Activated T-cell treated with anti-CD3 and anti-CD28 coated beads, Interleukin-2, amount 50 U/mL, for 72 hours (primary cell): Measurements from ENCODE around the gene MAST4. TPM values are rescaled to one million over a fixed set of nuclear protein-coding genes. Genes with fewer than 3 reads are reported as not detected.
A peak's percentile ranks its signal among the peaks of the same experiment; 100 is the strongest.

Experiments used
- ATAC-seq, 2 donors: fragments of 150-1000 bp; cut with Tn5 transposase; replicated peaks in 1 of 2; 2 replicates each; pipeline ENCODE4 v1.10.0; 2021; ENCODE audit warnings: moderate library complexity in 2 of 2, mild to moderate bottlenecking in 1 of 2
- DNase-seq, 2 donors: peaks; one replicate each; pipeline ENCODE4 v3.0.0; 2021 to 2022; ENCODE audit warnings: mixed read lengths in 1 of 2
- H3K27ac Mint-ChIP-seq: one replicate; pipeline ENCODE4 v1.8.0; 2022; ENCODE audit warnings: mild to moderate bottlenecking, moderate library complexity, mixed read lengths
- H3K27me3 Mint-ChIP-seq: one replicate; pipeline ENCODE4 v1.8.0; 2022; ENCODE audit warnings: low read depth, mixed read lengths
- H3K36me3 Mint-ChIP-seq, 2 donors: one replicate each; pipeline ENCODE4 v1.8.0; 2022; ENCODE audit warnings: mixed read lengths in 2 of 2, mild to moderate bottlenecking in 1 of 2; ENCODE audit not compliant: insufficient read depth in 2 of 2
- H3K4me1 Mint-ChIP-seq: one replicate; pipeline ENCODE4 v1.8.0; 2022; ENCODE audit warnings: low read depth, mixed read lengths
- H3K4me3 Mint-ChIP-seq, 2 donors: one replicate each; pipeline ENCODE4 v1.8.0; 2022; ENCODE audit warnings: mild to moderate bottlenecking in 2 of 2, mixed read lengths in 2 of 2, moderate library complexity in 2 of 2
- H3K9me3 Mint-ChIP-seq, 2 donors: one replicate each; pipeline ENCODE4 v1.8.0; 2022; ENCODE audit warnings: mixed read lengths in 2 of 2
- total RNA-seq, 2 donors: library from RNA; stranded (reverse); gene quantifications; one replicate each; pipeline ENCODE4 v1.2.3, GENCODE V29; 2022

MAST4 gene
- total RNA-seq, 2 donors from 2014 or later, result 32.9 to 38.3 TPM

GRCh38 chr5:66982470-66982869 lies 386.3 kb downstream of the MAST4 start:
- ATAC-seq, result no peak
- no peaks in the 10 kb centered on the region for H3K9me3 Mint-ChIP-seq

DNA sequence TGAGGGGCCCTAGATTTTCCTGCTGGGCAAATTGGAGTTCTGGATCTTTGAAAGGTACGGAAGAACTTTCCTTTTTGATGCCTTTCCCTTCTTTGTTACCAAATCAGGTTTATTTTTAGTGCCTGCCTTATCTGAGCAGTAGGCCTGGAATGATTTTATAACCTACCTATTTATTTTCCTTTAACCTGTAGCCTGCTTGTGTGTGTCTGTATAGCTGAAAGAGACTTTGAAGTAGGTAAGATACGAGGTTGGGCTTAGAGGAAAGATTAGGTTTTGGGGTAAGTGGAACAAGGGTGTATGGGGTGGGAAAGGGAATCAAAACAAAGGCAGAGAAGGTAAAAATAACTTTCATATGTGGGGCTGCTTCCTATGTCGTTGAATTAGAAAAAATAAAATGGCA lies 389.2 kb downstream of the MAST4 start:
- H3K36me3 Mint-ChIP-seq, result no peaks in the 10 kb centered on the region

More at GRCh38 chr5:66982470-66982869, 386.3 kb downstream of the MAST4 start:
- H3K27ac Mint-ChIP-seq, result no peak overlapping the region
- no peaks in the 10 kb centered on the region for H3K4me1 Mint-ChIP-seq
- peaks cover 19% of the 10 kb centered on the region for H3K27me3 Mint-ChIP-seq
- H3K36me3 Mint-ChIP-seq, result no peaks in the 10 kb centered on the region
- no peak overlapping the region for H3K4me3 Mint-ChIP-seq
- DNase-seq, result no peak

DNA sequence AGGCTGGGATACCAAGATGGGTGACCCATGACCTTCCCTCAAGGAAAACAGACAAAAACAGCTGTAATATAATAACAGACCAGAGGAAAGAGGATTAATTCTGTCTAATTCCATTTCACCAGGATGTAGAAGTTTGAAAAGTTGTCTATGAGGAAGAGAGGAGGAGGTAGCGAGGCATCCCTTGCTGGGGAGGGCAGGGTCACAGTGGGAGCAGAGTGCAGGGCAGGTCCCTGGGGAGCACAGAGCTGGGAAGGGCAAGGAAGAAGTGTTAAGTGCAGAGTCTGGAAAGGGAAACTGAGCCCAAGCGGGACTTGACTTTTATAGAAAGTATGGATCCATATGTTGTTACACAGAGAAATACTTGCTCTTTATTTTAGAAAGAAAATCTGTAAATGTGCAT lies 389.8 kb downstream of the MAST4 start:
- peaks cover 6% of the 10 kb centered on the region for H3K4me1 Mint-ChIP-seq
- no peak overlapping the region for H3K27ac Mint-ChIP-seq
- ATAC-seq (no peak), DNase-seq (no peak)
- no peaks in the 10 kb centered on the region for H3K9me3 Mint-ChIP-seq
- no peaks in the 10 kb centered on the region for H3K36me3 Mint-ChIP-seq
- H3K27me3 Mint-ChIP-seq, result peaks cover 9% of the 10 kb centered on the region
- no peak overlapping the region for H3K4me3 Mint-ChIP-seq

More for the DNA sequence above, 389.2 kb downstream of the MAST4 start:
- H3K4me1 Mint-ChIP-seq, result peaks cover 6% of the 10 kb centered on the region
- no peak for DNase-seq
- peaks cover 9% of the 10 kb centered on the region for H3K27me3 Mint-ChIP-seq
- H3K9me3 Mint-ChIP-seq, result no peaks in the 10 kb centered on the region
- no peak overlapping the region for H3K27ac Mint-ChIP-seq
- ATAC-seq, result no peak
- H3K4me3 Mint-ChIP-seq, result no peak overlapping the region

GRCh38 chr5:66986534-66986933 lies 390.3 kb downstream of the MAST4 start:
- no peak overlapping the region for H3K27ac Mint-ChIP-seq
- peaks cover 9% of the 10 kb centered on the region for H3K27me3 Mint-ChIP-seq
- H3K4me1 Mint-ChIP-seq, result peaks cover 6% of the 10 kb centered on the region
- no peak for ATAC-seq
- H3K4me3 Mint-ChIP-seq, result no peak overlapping the region
- no peaks in the 10 kb centered on the region for H3K36me3 Mint-ChIP-seq
- no peaks in the 10 kb centered on the region for H3K9me3 Mint-ChIP-seq
- no peak for DNase-seq

- peaks cover 9% of the 10 kb centered on the region for H3K27me3 Mint-ChIP-seq
Observed at GRCh38 chr5:66987126-66987525, 390.9 kb downstream of the MAST4 start.

GRCh38 chr5:66987540-66987939 lies 391.3 kb downstream of the MAST4 start:
- no peak for ATAC-seq
- H3K9me3 Mint-ChIP-seq, result no peaks in the 10 kb centered on the region
- no peak overlapping the region for H3K4me3 Mint-ChIP-seq
- H3K27me3 Mint-ChIP-seq, result peaks cover 9% of the 10 kb centered on the region
- H3K4me1 Mint-ChIP-seq, result peaks cover 6% of the 10 kb centered on the region
- H3K27ac Mint-ChIP-seq, result no peak overlapping the region
- no peak for DNase-seq
- no peaks in the 10 kb centered on the region for H3K36me3 Mint-ChIP-seq

More at GRCh38 chr5:66987126-66987525, 390.9 kb downstream of the MAST4 start:
- H3K27ac Mint-ChIP-seq, result no peak overlapping the region
- H3K9me3 Mint-ChIP-seq, result no peaks in the 10 kb centered on the region
- ATAC-seq (peak; percentile 51 to 66), DNase-seq (no peak)
- no peaks in the 10 kb centered on the region for H3K36me3 Mint-ChIP-seq
- H3K4me3 Mint-ChIP-seq, result no peak overlapping the region
- H3K4me1 Mint-ChIP-seq, result peaks cover 6% of the 10 kb centered on the region

GRCh38 chr5:66987949-66988838 lies 392.0 kb downstream of the MAST4 start:
- no peaks in the 10 kb centered on the region for H3K9me3 Mint-ChIP-seq
- H3K4me3 Mint-ChIP-seq, result no peak overlapping the region
- DNase-seq (no peak), ATAC-seq (peak; percentile 52 to 54)
- H3K27ac Mint-ChIP-seq, result peak overlapping the region; percentile 68
- peaks cover 9% of the 10 kb centered on the region for H3K27me3 Mint-ChIP-seq
- H3K36me3 Mint-ChIP-seq, result no peaks in the 10 kb centered on the region
- H3K4me1 Mint-ChIP-seq, result peaks cover 6% of the 10 kb centered on the region

- Mint-ChIP-seq H3K27ac (no peak overlapping the region), H3K4me3 (no peak overlapping the region), H3K27me3 (no peaks in the 10 kb centered on the region), H3K4me1 (peaks cover 12% of the 10 kb centered on the region), H3K9me3 (no peaks in the 10 kb centered on the region), H3K36me3 (no peaks in the 10 kb centered on the region)
- ATAC-seq (no peak), DNase-seq (no peak)
Observed at GRCh38 chr5:66989286-66989685, 393.1 kb downstream of the MAST4 start.

DNA sequence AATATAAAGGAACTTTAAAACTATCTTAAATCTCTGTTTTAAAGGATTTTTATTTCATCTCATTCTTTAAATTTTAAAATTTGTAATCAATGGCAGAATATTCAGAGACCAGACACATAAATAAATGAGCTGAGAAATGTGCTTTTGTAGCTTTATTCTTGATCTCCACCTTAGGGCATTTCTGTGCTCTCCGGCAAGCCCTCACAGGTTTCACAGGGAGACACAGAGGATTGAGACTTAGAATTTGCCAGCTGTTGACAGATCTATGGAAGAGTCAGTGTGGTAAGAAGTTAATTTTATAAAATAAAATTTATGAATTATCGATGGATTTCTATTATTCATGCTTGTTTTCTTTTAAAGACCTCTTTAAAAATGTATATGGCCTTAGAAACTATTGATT lies 393.6 kb downstream of the MAST4 start:
- Mint-ChIP-seq H3K27me3 (no peaks in the 10 kb centered on the region), H3K36me3 (no peaks in the 10 kb centered on the region), H3K9me3 (no peaks in the 10 kb centered on the region), H3K4me3 (no peak overlapping the region), H3K4me1 (peaks cover 12% of the 10 kb centered on the region), H3K27ac (no peak overlapping the region)
- no peak for DNase-seq
- ATAC-seq, result no peak

DNA sequence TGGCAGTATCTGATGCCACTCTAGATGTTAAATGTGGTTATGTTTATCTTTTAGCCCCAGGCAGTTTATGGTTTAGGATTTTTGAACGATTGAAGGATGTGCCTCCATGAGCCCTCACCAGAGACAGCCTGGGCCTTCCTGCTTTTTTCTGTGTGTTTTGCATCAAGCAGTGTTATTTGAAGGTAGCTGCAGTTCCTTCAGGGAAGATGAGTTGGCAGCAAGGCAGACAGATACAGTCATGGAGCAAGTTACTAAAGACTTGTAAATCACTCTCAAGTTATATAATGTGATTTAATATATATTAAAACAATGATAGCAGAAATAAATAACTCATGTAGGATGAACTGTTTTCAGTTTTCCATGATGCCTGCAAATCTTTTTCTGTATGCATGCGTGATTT lies 395.6 kb downstream of the MAST4 start:
- no peak for DNase-seq

DNA sequence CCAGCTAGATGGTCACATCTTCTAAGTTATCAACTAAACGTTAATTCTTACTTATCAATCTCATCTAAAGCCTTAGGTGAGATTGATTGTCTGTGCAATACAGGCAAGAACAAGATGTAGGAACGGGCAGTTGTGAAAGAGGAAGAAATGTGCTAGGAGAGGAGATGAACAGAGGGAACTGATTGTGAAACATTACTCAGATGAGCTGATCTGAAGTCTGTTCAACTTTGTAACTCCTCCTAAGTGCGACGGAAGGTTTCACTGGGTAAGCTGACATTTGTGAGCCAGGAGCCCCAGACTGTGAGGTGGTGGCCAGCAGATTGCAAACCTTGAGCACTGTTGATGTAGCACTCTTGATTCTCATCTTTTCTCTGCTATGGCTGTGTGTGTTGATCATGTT lies 396.4 kb downstream of the MAST4 start:
- H3K27me3 Mint-ChIP-seq, result no peaks in the 10 kb centered on the region
- no peak overlapping the region for H3K27ac Mint-ChIP-seq
- H3K36me3 Mint-ChIP-seq, result no peaks in the 10 kb centered on the region
- ATAC-seq, result no peak
- peaks cover 12% of the 10 kb centered on the region for H3K4me1 Mint-ChIP-seq
- no peak for DNase-seq
- no peaks in the 10 kb centered on the region for H3K9me3 Mint-ChIP-seq
- no peak overlapping the region for H3K4me3 Mint-ChIP-seq

More for the DNA sequence above, 395.6 kb downstream of the MAST4 start:
- H3K36me3 Mint-ChIP-seq, result no peaks in the 10 kb centered on the region
- ATAC-seq, result no peak
- no peaks in the 10 kb centered on the region for H3K27me3 Mint-ChIP-seq
- no peaks in the 10 kb centered on the region for H3K9me3 Mint-ChIP-seq
- H3K4me1 Mint-ChIP-seq, result peaks cover 12% of the 10 kb centered on the region
- H3K4me3 Mint-ChIP-seq, result no peak overlapping the region
- H3K27ac Mint-ChIP-seq, result no peak overlapping the region

DNA sequence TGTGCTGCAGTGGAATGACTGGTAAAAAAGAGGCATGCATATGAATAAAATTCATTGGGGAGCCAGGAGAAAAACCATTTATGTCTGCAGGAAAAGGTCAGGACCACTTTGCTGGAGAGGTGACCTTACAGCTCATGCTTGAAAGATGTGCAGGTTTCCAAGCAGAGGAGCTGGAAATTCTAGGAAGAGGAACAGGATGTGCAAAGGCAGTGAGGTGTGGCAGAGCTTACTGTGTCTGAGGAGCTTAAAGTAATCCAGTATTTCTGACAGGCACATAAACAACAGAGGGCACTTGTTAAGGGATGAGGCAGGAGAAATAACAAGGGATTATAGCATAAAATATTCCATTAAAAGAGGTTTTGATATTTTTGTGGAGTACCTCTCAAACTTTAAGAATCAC lies 397.3 kb downstream of the MAST4 start:
- Mint-ChIP-seq H3K27ac (no peak overlapping the region), H3K4me1 (peaks cover 6% of the 10 kb centered on the region), H3K4me3 (no peak overlapping the region), H3K9me3 (no peaks in the 10 kb centered on the region), H3K36me3 (no peaks in the 10 kb centered on the region), H3K27me3 (no peaks in the 10 kb centered on the region)
- DNase-seq, result no peak
- ATAC-seq, result no peak

DNA sequence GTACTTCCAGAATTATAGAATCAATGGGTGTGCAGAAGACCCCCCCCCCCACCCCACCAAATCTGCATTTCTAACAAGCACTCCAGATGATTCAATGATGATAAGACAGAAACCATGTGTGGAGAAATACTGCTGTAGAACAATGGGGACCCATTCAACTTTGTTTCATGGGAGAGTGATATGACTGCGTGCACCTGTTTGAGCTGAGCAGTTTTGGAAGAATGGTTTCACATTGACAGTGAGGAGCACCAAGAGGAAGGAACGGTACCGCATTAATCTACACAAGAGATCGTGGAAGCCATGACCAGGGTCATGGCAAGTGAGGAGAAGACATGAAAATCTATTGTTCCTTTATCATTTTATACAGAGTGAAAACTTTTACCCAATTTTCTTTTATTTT lies 397.7 kb downstream of the MAST4 start:
- no peaks in the 10 kb centered on the region for H3K36me3 Mint-ChIP-seq
- H3K4me1 Mint-ChIP-seq, result peaks cover 6% of the 10 kb centered on the region
- DNase-seq (no peak), ATAC-seq (no peak)
- H3K27ac Mint-ChIP-seq, result no peak overlapping the region
- H3K27me3 Mint-ChIP-seq, result no peaks in the 10 kb centered on the region
- H3K9me3 Mint-ChIP-seq, result no peaks in the 10 kb centered on the region
- no peak overlapping the region for H3K4me3 Mint-ChIP-seq

DNA sequence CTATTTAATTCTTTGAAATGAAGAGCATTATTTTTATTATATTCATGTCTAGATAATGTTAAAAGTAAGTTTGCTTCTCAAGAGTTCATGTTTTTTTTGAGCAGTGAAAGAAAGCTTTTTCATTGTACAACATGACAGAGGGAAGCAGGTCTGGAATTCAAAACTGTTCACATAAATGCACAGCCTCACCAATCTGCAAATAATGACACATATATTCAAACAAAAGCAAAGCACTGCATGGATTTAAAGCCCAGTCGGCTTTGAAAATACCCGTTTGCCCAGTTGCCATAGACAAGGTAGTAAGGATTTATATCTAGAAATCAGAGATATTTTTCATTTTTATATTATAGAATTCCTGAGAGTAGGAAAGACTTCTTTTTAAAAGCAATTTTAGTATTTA lies 398.6 kb downstream of the MAST4 start:
- H3K36me3 Mint-ChIP-seq, result no peaks in the 10 kb centered on the region
- H3K4me3 Mint-ChIP-seq, result no peak overlapping the region
- no peak overlapping the region for H3K27ac Mint-ChIP-seq
- no peak for DNase-seq
- peaks cover 6% of the 10 kb centered on the region for H3K4me1 Mint-ChIP-seq
- ATAC-seq, result no peak
- no peaks in the 10 kb centered on the region for H3K27me3 Mint-ChIP-seq
- no peaks in the 10 kb centered on the region for H3K9me3 Mint-ChIP-seq
